MM.1S (cell line): Measurements from ENCODE around the gene LRATD1.

Experiments used
- CTCF ChIP-seq: fragments of 300-600 bp; sonication (generic); IDR thresholded peaks from 2 replicates; pipeline ENCODE4 v1.5.1; 2016; ENCODE audit warnings: antibody characterized with exemption, low read length, mixed read lengths
- EZH2 ChIP-seq: fragments of 300-600 bp; sonication (generic); optimal IDR thresholded peaks from 2 replicates; pipeline ENCODE3; 2017; ENCODE audit warnings: low read depth, mild to moderate bottlenecking, antibody characterized with exemption, low read length, mixed read lengths
- EZH2phosphoT487 ChIP-seq: fragments of 300-600 bp; sonication (generic); IDR thresholded peaks from 2 replicates; pipeline ENCODE4 v1.6.1; 2018; ENCODE audit warnings: antibody characterized with exemption, low read length

- TF ChIP-seq CTCF: no peak
- no peak for TF ChIP-seq EZH2
- TF ChIP-seq EZH2phosphoT487: no peak
Measured at GRCh38 chr2:14583802-14584201, 48.7 kb upstream of the LRATD1 start.
